HepG2 (cell line): Measurements from ENCODE around the gene TEDC1. TPM values are rescaled to one million over a fixed set of nuclear protein-coding genes. Genes with fewer than 3 reads are reported as not detected.

Source experiments
- CEBPB ChIP-seq: IDR thresholded peaks from 2 replicates; pipeline ENCODE4 v1.6.1; 2011; ENCODE audit warnings: low read depth, low read length, improper control_type of control experiment, borderline replicate concordance
- FOXK2 ChIP-seq: fragments of 450-650 bp; IDR thresholded peaks from 2 replicates; pipeline ENCODE4 v1.6.1; 2016
- MAFF ChIP-seq: IDR thresholded peaks from 2 replicates; pipeline ENCODE4 v1.6.1; 2011; ENCODE audit warnings: low read depth, low read length, improper control_type of control experiment
- MAFK ChIP-seq, 2 experiments: IDR thresholded peaks in 1 of 2; conservative IDR thresholded peaks in 1 of 2; 2 replicates each; pipeline ENCODE4 v1.6.1; 2011; ENCODE audit warnings: improper control_type of control experiment in 2 of 2, low read length in 2 of 2
- NCOA2 ChIP-seq: sonication (generic); formaldehyde crosslinking; IDR thresholded peaks from 2 replicates; pipeline ENCODE4 v1.8.0; 2022; ENCODE audit warnings: inconsistent platforms
- RFX1 ChIP-seq: fragments of 450-650 bp; IDR thresholded peaks from 2 replicates; pipeline ENCODE4 v1.6.1; 2017
- SMAD9 ChIP-seq: sonication (generic); formaldehyde crosslinking; IDR thresholded peaks from 2 replicates; pipeline ENCODE4 v1.5.1; 2020; ENCODE audit warnings: mild to moderate bottlenecking, missing genetic modification reagents
- THAP9 ChIP-seq: sonication (generic); formaldehyde crosslinking; IDR thresholded peaks from 2 replicates; pipeline ENCODE4; 2020; ENCODE audit warnings: missing genetic modification reagents, mild to moderate bottlenecking, borderline replicate concordance
- XRCC5 ChIP-seq: fragments of 200-400 bp; formaldehyde crosslinking; optimal IDR thresholded peaks from 2 replicates; pipeline ENCODE3; 2017; ENCODE audit warnings: mild to moderate bottlenecking, low read length
- YY1 ChIP-seq: IDR thresholded peaks from 2 replicates; pipeline ENCODE4 v1.6.1; 2011; ENCODE audit warnings: low read length, low read depth, moderate library complexity, mild to moderate bottlenecking; ENCODE audit not compliant: insufficient read depth, insufficient replicate concordance
- ZBTB7B ChIP-seq: sonication (generic); formaldehyde crosslinking; IDR thresholded peaks from 2 replicates; pipeline ENCODE4 v1.4.0; 2020; ENCODE audit warnings: missing genetic modification reagents
- ZNF160 ChIP-seq: sonication (generic); formaldehyde crosslinking; IDR thresholded peaks from 2 replicates; pipeline ENCODE4 v1.8.0; 2022; ENCODE audit warnings: mild to moderate bottlenecking, inconsistent platforms, missing genetic modification reagents
- ZNF333 ChIP-seq: sonication (generic); formaldehyde crosslinking; IDR thresholded peaks from 2 replicates; pipeline ENCODE4 v1.4.0; 2020; ENCODE audit warnings: mild to moderate bottlenecking, missing genetic modification reagents, borderline replicate concordance
- ZNF33A ChIP-seq: sonication (generic); formaldehyde crosslinking; IDR thresholded peaks from 2 replicates; pipeline ENCODE4 v1.5.1; 2020; ENCODE audit warnings: missing genetic modification reagents, mild to moderate bottlenecking, moderate library complexity, borderline replicate concordance
- ZNF704 ChIP-seq: sonication (generic); formaldehyde crosslinking; IDR thresholded peaks from 2 replicates; pipeline ENCODE4 v1.8.1; 2023; ENCODE audit warnings: mild to moderate bottlenecking, inconsistent platforms, moderate library complexity, missing genetic modification reagents, borderline replicate concordance
- ZNF879 ChIP-seq: sonication (generic); formaldehyde crosslinking; IDR thresholded peaks from 2 replicates; pipeline ENCODE4 v1.8.1; 2023; ENCODE audit warnings: missing genetic modification reagents
- ZSCAN9 ChIP-seq: IDR thresholded peaks from 2 replicates; pipeline ENCODE4 v1.6.1; 2016; ENCODE audit warnings: borderline replicate concordance
- polyA plus RNA-seq, 8 experiments: library from polyadenylated mRNA; depleted of rRNA in 3 of 8; stranded (reverse) in 7 of 8; unstranded in 1 of 8; fragments of >200 nt; fragmentation: Illumina TruSeq in 4 of 8; extraction: Trizol in 4 of 8; gene quantifications; 2 replicates each; pipeline versions ENCODE4 v1.2.1 to v1.2.3, GENCODE V29; 2011 to 2016; ENCODE audit warnings: low read depth in 4 of 8, missing spikeins in 1 of 8, mixed read lengths in 1 of 8; ENCODE audit not compliant: insufficient read depth in 1 of 8
- total RNA-seq, 5 experiments: library from RNA; depleted of rRNA; stranded (reverse); fragments of >200 nt; fragmentation: Illumina TruSeq; extraction: Trizol; gene quantifications; 2 replicates each; pipeline ENCODE4 v1.2.3, GENCODE V29; 2016; ENCODE audit warnings: low read depth in 1 of 5
- TF ChIP-seq, protein P1 (sequence below): sonication (generic); formaldehyde crosslinking; IDR thresholded peaks from 2 replicates; pipeline ENCODE4 v1.5.0; 2020; ENCODE audit warnings: missing genetic modification reagents, mild to moderate bottlenecking, borderline replicate concordance
- TF ChIP-seq, protein P2 (sequence below): sonication (generic); formaldehyde crosslinking; IDR thresholded peaks from 2 replicates; pipeline ENCODE4 v1.9.0; 2021; ENCODE audit warnings: mild to moderate bottlenecking, missing genetic modification reagents

Gene TEDC1
- total and polyA plus RNA-seq, 2 of the 13 experiments (the other 11 are each of a cell fraction or from before 2014, with no cell fraction given): 5.7 to 27.4 TPM

- TF ChIP-seq THAP9 (CRISPR knock-in tag): no peak
- peak; percentile 41 for TF ChIP-seq ZBTB7B
- TF ChIP-seq ZNF333 (CRISPR knock-in tag): no peak
- no peak for TF ChIP-seq XRCC5
- TF ChIP-seq ZNF160 (CRISPR knock-in tag): no peak
- peak; percentile 2; the same call in 1 of the 2 replicates for TF ChIP-seq MAFF
- TF ChIP-seq ZNF704 (CRISPR knock-in tag): 0 out of 2 replicates have a peak, but pooled peaks have one; percentile 34
- TF ChIP-seq, protein P1, sequence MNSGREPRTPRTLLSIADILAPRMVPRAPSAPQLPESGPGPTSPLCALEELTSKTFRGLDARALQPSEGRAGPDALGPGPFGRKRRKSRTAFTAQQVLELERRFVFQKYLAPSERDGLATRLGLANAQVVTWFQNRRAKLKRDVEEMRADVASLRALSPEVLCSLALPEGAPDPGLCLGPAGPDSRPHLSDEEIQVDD: no peak
- TF ChIP-seq ZNF33A (CRISPR knock-in tag): no peak
- peak; percentile 22 for TF ChIP-seq YY1
- TF ChIP-seq ZSCAN9 (CRISPR knock-in tag): no peak
- TF ChIP-seq NCOA2 (CRISPR knock-in tag): no peak
- no peak for TF ChIP-seq CEBPB
- TF ChIP-seq, protein P2, sequence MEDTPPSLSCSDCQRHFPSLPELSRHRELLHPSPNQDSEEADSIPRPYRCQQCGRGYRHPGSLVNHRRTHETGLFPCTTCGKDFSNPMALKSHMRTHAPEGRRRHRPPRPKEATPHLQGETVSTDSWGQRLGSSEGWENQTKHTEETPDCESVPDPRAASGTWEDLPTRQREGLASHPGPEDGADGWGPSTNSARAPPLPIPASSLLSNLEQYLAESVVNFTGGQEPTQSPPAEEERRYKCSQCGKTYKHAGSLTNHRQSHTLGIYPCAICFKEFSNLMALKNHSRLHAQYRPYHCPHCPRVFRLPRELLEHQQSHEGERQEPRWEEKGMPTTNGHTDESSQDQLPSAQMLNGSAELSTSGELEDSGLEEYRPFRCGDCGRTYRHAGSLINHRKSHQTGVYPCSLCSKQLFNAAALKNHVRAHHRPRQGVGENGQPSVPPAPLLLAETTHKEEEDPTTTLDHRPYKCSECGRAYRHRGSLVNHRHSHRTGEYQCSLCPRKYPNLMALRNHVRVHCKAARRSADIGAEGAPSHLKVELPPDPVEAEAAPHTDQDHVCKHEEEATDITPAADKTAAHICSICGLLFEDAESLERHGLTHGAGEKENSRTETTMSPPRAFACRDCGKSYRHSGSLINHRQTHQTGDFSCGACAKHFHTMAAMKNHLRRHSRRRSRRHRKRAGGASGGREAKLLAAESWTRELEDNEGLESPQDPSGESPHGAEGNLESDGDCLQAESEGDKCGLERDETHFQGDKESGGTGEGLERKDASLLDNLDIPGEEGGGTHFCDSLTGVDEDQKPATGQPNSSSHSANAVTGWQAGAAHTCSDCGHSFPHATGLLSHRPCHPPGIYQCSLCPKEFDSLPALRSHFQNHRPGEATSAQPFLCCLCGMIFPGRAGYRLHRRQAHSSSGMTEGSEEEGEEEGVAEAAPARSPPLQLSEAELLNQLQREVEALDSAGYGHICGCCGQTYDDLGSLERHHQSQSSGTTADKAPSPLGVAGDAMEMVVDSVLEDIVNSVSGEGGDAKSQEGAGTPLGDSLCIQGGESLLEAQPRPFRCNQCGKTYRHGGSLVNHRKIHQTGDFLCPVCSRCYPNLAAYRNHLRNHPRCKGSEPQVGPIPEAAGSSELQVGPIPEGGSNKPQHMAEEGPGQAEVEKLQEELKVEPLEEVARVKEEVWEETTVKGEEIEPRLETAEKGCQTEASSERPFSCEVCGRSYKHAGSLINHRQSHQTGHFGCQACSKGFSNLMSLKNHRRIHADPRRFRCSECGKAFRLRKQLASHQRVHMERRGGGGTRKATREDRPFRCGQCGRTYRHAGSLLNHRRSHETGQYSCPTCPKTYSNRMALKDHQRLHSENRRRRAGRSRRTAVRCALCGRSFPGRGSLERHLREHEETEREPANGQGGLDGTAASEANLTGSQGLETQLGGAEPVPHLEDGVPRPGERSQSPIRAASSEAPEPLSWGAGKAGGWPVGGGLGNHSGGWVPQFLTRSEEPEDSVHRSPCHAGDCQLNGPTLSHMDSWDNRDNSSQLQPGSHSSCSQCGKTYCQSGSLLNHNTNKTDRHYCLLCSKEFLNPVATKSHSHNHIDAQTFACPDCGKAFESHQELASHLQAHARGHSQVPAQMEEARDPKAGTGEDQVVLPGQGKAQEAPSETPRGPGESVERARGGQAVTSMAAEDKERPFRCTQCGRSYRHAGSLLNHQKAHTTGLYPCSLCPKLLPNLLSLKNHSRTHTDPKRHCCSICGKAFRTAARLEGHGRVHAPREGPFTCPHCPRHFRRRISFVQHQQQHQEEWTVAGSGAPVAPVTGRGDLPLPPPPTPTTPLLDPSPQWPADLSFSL: no peak
- no peak for TF ChIP-seq FOXK2
- no peak for TF ChIP-seq MAFK (conservative IDR thresholded peaks at IDR 0.05 in 1 of 2, IDR thresholded peaks at IDR 0.05 in 1 of 2; ENCODE audit: low read length in 2 of 2)
- TF ChIP-seq SMAD9 (CRISPR knock-in tag): no peak
- TF ChIP-seq ZNF879 (CRISPR knock-in tag): no peak
- no peak for TF ChIP-seq RFX1
Observed at GRCh38 chr14:105495101-105495989, 4.3 kb downstream of the TEDC1 start (continued).
